ENCODE results near the gene WDR37. TPM values are rescaled to one million over a fixed set of nuclear protein-coding genes. Genes with fewer than 3 reads are reported as not detected.

WDR37 gene
- total RNA-seq, 1 donor from 2014 or later, result 18.5 TPM

DNA sequence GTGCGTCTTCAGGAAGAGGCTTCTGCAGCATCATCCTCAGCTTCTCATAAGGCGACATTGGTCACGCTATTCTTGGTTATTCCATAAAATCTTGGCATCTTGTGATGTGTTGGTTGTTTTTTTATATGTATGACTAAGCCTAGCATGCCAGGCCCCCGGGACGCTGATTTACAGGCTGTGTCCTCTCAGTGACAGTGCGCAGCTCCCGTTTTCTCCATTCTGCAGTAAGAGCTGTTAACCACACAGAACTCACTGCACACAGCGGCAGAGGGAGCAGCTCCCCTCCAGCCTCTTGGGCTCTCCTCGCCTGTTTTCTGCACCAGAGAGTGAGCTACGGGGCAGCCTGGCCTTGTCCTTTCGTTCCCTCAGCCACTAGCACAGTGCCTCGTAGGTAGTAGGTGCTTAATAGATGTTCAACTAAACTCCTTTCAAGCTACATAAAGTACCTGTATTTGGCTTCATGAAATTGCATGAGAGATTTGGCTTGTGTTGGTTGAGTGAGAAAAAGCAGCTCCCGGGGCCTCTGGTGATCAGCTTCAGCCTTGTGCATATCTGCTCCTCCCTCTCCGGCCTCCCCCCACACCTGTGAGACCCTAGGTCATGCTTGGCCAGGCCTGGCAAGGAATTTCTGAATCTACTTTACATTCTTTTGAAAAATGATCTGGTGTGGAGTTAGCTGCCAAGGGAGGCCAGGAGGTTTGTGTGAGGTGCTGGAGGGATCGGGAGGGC lies 116.2 kb downstream of the WDR37 start:
- DNase-seq, result no peak

DNA sequence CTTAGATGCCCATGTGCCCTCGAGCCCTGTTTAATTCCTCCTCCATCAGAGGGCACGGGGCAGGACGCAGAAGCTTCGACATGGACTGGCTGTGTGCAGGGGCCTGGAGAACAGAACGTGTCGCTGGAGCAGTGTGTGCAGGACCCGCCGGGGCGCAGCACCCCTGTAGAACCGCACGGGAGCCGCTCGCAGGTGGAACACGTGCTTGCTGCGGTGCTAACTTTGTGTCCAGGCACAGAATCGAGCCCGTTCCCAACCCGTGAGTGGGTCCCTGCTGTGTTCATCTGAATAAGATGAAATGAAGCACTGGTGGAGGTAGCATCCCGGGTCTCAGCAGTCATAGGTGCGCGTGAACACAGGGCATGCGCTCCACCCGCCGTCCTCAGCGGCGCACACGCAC lies 116.9 kb downstream of the WDR37 start:
- DNase-seq, result no peak

DNA sequence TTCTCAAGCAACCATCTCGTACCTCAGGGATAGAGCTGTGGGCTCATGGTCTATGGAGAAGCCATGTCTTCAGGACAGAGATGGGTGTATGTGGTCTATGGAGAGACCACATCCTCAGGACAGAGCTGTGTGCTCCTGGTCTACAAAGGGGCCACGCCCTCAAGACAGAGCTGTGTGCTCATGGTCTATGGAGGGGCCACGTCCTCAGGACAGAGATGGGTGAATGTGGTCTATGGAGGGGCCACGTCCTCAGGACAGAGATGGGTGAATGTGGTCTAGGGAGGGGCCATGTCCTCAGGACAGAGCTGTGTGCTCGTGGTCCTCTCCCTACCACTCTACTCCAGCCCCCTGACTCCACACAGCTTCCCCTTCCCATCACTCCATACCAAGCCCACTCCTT lies 117.8 kb downstream of the WDR37 start:
- DNase-seq, result no peak

DNA sequence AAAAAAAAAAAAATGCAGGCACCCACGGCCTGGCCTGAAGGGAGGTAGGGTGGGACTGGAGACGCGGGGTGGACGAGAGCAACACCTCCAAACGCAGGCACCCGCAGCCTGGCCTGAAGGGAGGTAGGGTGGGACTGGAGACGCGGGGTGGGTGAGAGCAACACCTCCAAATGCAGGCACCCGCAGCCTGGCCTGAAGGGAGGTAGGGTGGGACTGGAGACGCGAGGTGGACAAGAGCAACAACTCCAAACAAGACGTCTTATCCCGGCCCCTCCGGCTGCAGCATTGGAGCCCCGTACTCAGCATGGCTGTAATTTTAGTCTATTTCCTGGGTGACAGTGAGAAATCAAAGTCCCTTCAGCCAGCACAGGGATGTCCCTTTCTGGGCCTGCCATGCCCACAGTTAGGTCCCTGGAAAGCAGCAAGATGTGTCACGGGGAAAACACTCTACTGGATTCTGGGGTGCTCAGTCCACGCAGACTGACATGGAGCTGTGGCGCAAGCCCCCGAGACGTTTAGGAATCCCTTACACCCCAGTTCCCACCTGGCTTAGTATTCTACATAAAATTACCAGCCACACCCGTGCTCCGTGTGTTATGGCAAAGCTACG lies 119.9 kb downstream of the WDR37 start:
- DNase-seq, result no peak

DNA sequence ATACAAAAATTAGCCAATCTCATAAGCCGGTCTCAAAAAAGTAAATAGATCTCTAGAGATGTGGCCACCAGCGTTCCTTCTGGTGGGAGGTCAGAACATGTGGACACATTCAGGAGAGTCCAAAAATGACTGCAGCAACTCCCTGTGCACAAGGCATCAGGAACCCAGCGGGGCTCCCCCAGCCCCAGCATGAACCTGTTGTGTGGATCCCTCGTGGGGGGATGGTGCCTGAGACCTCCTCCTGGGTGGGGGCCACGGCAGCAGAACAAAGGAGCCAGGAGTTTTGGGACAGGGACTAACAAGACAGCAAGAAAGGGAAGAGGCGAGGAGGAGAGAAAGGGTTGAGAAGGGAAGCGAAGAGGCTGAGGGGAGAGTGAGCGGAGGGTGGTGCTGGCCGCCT lies 121.8 kb downstream of the WDR37 start:
- DNase-seq, result no peak

DNA sequence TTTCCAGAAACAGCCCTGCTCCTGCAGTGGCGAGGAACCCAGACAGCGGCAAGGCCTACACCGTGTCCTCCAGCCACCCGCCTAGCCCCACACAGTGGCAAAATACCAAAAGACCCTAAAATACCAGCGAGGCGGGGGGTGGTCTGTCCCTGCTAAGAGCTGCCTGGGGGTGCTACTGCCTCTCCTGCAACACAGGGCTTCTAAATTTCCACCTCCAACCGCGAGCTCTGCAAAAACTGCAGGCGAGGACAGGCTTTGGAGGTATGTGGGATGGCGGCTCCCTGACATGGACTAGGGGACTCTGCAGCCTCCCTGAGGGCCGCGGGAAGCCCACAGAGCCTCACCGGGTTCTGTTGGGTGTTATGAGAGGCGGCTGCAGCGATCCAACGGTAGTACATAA lies 122.3 kb downstream of the WDR37 start:
- DNase-seq, result no peak

DNA sequence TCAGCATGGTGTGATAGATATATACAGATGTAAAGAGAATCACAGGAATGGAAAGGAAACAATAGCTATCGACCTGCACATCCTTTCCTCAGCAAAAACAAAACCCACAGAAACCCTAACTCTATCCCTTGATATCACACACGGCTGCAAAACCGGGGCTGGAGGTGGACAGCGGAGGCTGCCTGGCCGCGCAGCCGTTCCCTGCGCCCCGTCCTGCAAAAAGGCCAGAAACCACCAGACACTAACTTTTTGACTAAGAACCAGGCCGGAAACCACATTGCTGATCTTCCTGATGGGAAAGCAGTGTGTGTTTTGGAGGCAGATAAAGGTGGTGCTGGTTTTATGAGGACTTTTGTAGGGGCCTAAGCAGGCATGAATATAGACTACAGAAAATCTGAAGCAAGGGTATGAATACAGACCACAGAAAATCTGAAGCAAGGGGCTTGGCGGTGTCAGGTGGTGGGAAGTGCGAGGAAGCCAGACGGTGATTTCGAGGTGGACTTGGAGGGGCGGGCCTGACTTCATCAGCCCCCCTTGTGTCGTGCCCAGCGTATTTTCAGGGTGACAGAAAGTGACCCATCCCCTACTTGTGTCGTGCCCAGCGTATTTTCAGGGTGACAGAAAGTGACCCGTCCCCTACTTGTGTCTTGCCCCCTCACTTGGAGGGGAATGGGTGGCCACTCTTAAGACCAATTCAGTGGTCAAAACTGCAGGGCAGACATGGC lies 123.3 kb downstream of the WDR37 start:
- DNase-seq, result no peak

DNA sequence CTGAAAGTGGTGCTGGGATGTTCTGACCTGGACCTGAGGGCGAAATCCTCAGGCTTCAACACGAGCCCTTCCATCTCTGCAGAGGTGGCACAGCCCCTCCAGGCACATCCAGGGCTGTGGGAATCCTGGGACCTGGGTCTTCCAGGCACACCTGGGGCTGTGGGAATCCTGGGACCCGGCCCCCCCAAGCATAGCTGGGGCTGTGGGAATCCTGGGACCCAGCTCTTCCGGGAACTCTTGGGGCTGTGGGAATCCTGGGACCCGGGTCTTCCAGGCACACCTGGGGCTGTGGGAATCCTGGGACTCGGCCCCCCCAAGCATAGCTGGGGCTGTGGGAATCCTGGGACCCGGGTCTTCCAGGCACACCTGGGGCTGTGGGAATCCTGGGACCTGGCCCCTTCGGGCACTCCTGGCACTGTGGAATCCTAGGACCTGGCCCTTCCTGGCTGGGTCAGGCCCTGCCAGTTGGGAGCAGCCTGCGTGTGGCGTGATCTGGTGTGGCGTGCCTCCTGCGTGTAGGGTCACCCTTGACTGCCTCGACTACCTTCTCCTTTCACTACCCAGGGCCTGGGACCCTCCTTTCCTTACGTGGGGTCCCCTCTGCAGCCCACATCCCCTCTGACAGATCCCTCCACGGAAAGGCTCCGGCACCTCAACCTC lies 124.0 kb downstream of the WDR37 start:
- no peak for DNase-seq

DNA sequence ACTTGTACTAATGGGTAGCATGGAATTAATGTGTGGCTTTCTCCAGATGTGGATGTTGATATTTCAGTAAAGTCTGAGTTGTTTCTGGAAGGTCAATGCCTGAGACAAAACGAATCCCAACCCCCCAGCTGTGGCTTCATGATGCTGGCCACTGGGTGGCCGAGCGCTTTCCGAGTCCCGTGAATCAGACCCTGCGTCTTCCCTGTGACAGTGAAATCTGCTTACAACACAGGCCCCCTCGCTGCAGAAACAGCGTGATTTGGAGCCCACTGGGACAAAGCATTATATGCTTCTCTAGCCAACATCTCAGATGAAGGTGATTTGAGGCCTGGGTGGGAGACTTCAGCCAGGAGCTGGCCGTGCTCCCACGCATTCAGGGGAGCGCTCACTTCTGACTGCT lies 124.7 kb downstream of the WDR37 start:
- DNase-seq, result no peak

Other genes with a start within 250 kb of the WDR37 start
- gene LARP4B, start 124.7 kb upstream of the WDR37 start, total RNA-seq, result 23.5 and 33.4 TPM in 2 replicates
- 40.0 and 42.0 TPM in 2 replicates for gene GTPBP4, start 68.0 kb upstream of the WDR37 start, total RNA-seq
- not detected in 2 replicates for gene IDI2, start 30.5 kb upstream of the WDR37 start, total RNA-seq
- gene IDI1, start 7.3 kb upstream of the WDR37 start, total RNA-seq, result 59.6 and 95.5 TPM in 2 replicates